Mucosa of gallbladder (tissue), 1 donor: ENCODE data around the gene TBR1. TPM values are rescaled to one million over a fixed set of nuclear protein-coding genes. Genes with fewer than 3 reads are reported as not detected.

ENCODE experiments used
- DNase-seq: peaks from one replicate; pipeline ENCODE4 v3.0.0-alpha.2; 2020; ENCODE audit warnings: low spot score
- total RNA-seq: library from RNA; stranded (reverse); gene quantifications from one replicate; pipeline ENCODE4 v1.2.1, GENCODE V29; 2021
- donor health status: DM: no; HTN: no; CAD: no.

Gene TBR1
- total RNA-seq, 1 donor from 2014 or later, result not detected

DNA sequence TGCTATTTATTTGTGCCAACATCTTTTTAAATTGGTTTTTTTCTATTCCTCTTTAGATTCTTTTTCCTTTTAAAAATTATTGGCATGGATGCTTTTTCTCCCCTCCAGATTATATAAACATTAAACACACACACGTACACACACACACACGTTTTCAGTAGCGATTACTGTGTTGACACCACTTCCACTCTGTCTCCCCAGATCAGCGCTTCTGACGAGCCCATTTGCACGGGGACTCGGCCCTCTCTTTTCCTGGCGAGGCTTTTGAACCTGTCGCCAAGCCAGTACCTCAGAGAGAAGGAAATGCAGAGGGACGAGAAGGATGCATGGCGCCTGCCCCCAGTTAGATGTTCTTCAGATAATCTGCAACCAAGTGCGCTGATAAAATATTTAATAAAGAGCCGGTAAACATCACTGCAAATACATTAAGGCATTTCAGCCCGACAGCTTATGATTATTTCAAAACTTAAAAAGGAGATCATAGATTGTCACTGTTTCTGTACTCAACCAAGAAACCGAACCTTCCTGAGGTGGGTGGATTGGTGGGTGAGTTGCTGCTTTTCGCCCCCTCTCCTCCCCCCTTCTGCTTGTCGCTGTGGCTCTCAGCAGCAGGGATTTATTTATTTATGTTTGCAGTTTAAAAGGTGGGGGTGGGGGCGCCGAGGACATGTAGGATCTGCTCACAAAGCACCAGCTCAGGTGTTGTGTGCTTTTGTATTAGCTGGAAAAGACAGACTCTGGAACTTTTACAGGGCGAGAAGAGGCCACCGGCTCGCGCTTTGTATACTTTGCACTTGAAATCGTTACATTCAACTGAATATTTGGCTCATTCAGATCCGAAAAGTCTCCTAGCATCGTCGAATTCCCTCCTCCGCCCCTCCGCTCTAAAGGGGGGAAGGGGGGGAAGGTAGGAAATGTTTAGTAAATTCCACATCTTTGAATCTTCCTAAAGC is 787 bp upstream of the TBR1 start:
- DNase-seq, result no peak

GRCh38 chr2:161416708-161417437 is 776 bp downstream of the TBR1 start:
- DNase-seq, result no peak

DNA sequence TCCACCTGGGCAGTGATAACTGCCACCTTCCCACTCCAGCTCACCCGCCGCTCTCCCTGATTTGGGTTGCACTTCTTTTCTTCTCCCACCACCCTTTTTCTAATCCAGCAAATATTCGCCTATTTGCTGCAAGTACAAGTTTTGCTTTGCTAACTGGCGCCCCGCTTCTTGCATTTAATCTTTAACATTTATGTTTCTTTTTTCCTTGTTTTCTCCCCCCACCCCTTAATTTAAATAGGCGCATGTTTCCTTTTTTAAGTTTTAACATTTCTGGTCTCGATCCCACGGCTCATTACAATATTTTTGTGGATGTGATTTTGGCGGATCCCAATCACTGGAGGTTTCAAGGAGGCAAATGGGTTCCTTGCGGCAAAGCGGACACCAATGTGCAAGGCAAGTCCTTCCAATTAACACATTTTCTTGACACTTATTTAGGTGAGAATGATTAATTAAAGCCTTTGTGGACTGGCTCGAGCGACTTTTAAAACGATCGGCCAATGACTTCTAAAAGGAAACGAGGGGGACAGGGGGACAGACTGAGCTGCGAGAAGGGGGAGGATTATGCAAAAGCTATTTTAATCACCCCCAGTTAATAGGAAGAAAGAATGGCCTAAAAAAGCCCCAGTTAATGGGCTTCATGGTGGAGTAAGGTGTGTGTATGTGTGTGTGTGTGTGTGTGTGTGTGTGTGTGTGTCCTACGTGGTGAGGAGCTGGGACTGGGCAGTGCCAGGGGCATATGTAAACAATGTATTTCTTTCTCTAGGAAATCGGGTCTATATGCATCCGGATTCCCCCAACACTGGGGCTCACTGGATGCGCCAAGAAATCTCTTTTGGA is 1.6 kb downstream of the TBR1 start:
- DNase-seq, result no peak

DNA sequence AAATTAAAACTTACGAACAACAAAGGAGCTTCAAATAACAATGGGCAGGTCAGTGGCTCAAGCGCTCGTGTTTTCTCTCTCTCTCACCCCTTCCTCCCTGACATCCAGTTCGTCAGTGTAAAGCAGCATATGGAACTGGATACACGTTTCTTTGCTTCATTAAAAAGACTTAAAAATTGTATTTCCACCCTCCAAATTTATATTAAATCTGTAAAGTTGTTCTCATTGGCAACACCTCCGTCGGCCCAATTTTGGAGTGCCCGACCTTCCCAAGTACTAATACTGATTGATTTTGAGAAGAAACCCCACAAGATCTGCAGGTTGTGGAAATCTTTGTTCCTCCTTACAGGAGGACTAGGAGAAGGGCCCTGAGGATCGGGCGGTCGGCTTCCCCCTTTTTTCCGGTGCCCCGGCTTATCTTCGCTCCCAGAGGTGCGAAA is 2.2 kb downstream of the TBR1 start:
- DNase-seq, result no peak

- DNase-seq, result no peak
These were observed 2.9 kb downstream of the TBR1 start for GRCh38 chr2:161418715-161419637.

- no peak for DNase-seq
These were observed 3.6 kb downstream of the TBR1 start for GRCh38 chr2:161419638-161420190.

- DNase-seq, result no peak
These were observed 4.4 kb downstream of the TBR1 start for GRCh38 chr2:161420406-161421074.

DNA sequence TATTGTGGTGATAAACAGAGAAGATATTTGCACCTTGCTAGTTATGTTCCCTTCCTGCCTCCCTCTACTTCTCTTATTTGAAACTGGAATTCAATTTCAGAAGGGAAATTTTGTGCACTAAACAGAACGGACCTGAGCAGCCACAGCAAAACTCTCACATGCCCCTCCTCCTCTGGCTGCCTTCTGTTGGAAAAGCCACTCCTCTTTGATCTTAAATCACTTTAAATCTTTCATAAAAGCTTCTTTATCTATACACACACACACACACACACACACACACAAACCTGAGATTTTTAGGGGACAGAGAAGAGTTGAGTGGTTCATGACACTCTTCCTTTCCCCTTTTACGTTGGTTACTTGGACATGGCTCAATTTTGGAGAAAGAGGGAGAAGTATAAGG is 5.6 kb downstream of the TBR1 start:
- DNase-seq, result no peak

- no peak for DNase-seq
These were observed 6.8 kb downstream of the TBR1 start for GRCh38 chr2:161422816-161423403.

DNA sequence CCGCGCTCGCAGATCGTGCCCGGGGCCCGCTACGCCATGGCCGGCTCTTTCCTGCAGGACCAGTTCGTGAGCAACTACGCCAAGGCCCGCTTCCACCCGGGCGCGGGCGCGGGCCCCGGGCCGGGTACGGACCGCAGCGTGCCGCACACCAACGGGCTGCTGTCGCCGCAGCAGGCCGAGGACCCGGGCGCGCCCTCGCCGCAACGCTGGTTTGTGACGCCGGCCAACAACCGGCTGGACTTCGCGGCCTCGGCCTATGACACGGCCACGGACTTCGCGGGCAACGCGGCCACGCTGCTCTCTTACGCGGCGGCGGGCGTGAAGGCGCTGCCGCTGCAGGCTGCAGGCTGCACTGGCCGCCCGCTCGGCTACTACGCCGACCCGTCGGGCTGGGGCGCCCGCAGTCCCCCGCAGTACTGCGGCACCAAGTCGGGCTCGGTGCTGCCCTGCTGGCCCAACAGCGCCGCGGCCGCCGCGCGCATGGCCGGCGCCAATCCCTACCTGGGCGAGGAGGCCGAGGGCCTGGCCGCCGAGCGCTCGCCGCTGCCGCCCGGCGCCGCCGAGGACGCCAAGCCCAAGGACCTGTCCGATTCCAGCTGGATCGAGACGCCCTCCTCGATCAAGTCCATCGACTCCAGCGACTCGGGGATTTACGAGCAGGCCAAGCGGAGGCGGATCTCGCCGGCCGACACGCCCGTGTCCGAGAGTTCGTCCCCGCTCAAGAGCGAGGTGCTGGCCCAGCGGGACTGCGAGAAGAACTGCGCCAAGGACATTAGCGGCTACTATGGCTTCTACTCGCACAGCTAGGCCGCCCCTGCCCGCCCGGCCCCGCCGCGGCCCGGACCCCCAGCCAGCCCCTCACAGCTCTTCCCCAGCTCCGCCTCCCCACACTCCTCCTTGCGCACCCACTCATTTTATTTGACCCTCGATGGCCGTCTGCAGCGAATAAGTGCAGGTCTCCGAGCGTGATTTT is 7.6 kb downstream of the TBR1 start:
- no peak for DNase-seq

DNA sequence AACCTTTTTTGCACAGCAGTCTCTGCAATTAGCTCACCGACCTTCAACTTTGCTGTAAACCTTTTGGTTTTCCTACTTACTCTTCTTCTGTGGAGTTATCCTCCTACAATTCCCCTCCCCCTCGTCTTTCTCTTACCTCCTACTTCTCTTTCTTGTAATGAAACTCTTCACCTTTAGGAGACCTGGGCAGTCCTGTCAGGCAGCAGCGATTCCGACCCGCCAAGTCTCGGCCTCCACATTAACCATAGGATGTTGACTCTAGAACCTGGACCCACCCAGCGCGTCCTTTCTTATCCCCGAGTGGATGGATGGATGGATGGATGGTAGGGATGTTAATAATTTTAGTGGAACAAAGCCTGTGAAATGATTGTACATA is 8.3 kb downstream of the TBR1 start:
- no peak for DNase-seq

GRCh38 chr2:161424891-161425727 is 9.0 kb downstream of the TBR1 start:
- no peak for DNase-seq

- DNase-seq, result no peak
These were observed 9.8 kb downstream of the TBR1 start for GRCh38 chr2:161425728-161426454.

- no peak for DNase-seq
These were observed 10.4 kb downstream of the TBR1 start for GRCh38 chr2:161426455-161426921.

- no peak for DNase-seq
These were observed 11.0 kb downstream of the TBR1 start for GRCh38 chr2:161426922-161427663.
